AG04449 (cell line): Measurements from ENCODE around the gene LCN6.
A peak's percentile ranks its signal among the peaks of the same experiment; 100 is the strongest.
"Not testable (repeated sequence)": the region's sequence is repeated elsewhere in the genome, so short reads cannot be mapped to it uniquely, and the experiment has no call there.

Experiments used
- CTCF ChIA-PET: fragments of 350-600 bp; formaldehyde crosslinking; extraction: SDS; loops from one replicate; lab custom pipeline; 2021; ENCODE audit warnings: antibody characterized with exemption; lab: Yijun Ruan, JAX
- POLR2A ChIA-PET: fragments of 400-600, 350-600 bp; formaldehyde crosslinking; extraction: SDS; loops from one replicate; lab custom pipeline; 2020; ENCODE audit warnings: antibody characterized with exemption, inconsistent platforms; lab: Yijun Ruan, JAX
- DNase-seq: peaks from one replicate; pipeline ENCODE4 v3.0.0-alpha.2; 2010; ENCODE audit warnings: low read depth, low spot score
- H3K4me3 ChIP-seq: 2 replicates; pipeline ENCODE4 v1.5.1; 2011; ENCODE audit warnings: low read depth, mild to moderate bottlenecking, control low read depth, low read length
- TF ChIP-seq, protein P1 (sequence below): IDR thresholded peaks from one replicate; pipeline ENCODE4 v1.5.1; 2011; ENCODE audit warnings: mild to moderate bottlenecking, moderate library complexity, low read length, control low read depth, inconsistent platforms; ENCODE audit not compliant: insufficient read depth; ENCODE audit errors: missing control alignments

The LCN6 gene

GRCh38 chr9:136792321-136793085 is 44.2 kb upstream of the LCN6 start:
- TF ChIP-seq, protein P1, sequence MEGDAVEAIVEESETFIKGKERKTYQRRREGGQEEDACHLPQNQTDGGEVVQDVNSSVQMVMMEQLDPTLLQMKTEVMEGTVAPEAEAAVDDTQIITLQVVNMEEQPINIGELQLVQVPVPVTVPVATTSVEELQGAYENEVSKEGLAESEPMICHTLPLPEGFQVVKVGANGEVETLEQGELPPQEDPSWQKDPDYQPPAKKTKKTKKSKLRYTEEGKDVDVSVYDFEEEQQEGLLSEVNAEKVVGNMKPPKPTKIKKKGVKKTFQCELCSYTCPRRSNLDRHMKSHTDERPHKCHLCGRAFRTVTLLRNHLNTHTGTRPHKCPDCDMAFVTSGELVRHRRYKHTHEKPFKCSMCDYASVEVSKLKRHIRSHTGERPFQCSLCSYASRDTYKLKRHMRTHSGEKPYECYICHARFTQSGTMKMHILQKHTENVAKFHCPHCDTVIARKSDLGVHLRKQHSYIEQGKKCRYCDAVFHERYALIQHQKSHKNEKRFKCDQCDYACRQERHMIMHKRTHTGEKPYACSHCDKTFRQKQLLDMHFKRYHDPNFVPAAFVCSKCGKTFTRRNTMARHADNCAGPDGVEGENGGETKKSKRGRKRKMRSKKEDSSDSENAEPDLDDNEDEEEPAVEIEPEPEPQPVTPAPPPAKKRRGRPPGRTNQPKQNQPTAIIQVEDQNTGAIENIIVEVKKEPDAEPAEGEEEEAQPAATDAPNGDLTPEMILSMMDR = no peak
- CTCF ChIA-PET = interaction anchor here (0.9 to 4.5 kb wide), 14 partner anchors 8 to 243 kb away, joined by 3 to 69 read pairs (median 4); partner anchors contain the start of genes AJM1 and RABL6
- no peak for DNase-seq
- POLR2A ChIA-PET = no interaction called here
- peak overlapping the region; percentile 94 for H3K4me3 ChIP-seq

GRCh38 chr9:136791516-136792276 is 43.4 kb upstream of the LCN6 start:
- ChIA-PET CTCF (interaction anchor here (0.9 to 7.0 kb wide), 16 partner anchors 9 to 272 kb away, joined by 3 to 101 read pairs (median 4); partner anchors contain the start of genes AJM1 and RABL6), POLR2A (interaction anchor here (1.1 kb wide), 1 partner anchor 9 kb away, joined by 5 read pairs; no protein-coding TSS in a partner anchor)
- TF ChIP-seq, protein P1 = peak; percentile 65
- no peak for DNase-seq
- H3K4me3 ChIP-seq = peak overlapping the region; percentile 94

GRCh38 chr9:136790640-136791515 is 42.6 kb upstream of the LCN6 start, which contains the start of gene TMEM141:
Gene TMEM141 (plus strand): TSS chr9:136791344. CDS start chr9:136791371, 27 bp downstream.
- POLR2A ChIA-PET = interaction anchor here (0.6 to 1.1 kb wide), 2 partner anchors 9 to 63 kb away, joined by 3 to 5 read pairs; no protein-coding TSS in a partner anchor
- peak within 1 kb of the TSS; percentile 94 for H3K4me3 ChIP-seq
- TF ChIP-seq, protein P1 = no peak
- DNase-seq = peak; percentile 93
- CTCF ChIA-PET = interaction anchor here (0.6 to 7.0 kb wide), 11 partner anchors 9 to 275 kb away, joined by 3 to 101 read pairs (median 3); partner anchors contain the start of genes NPDC1 and RABL6

DNA sequence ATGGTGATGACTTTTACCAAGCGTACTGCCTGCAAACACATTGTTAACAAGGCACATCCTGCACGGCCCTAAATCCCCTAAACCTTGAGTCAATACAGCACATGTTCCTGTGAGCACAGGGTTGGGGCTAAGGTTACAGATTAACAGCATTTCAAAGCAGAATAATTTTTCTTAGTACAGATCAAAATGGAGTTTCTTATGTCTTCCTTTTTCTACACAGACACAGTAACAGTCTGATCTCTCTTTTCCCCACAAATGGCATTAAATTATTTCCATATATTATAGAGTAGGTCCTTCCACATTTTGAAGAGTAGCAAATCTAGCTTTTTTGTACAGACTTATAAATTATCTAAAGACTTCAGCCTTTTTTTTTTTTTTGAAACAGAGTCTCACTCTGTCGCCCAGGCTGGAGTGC is 41.2 kb upstream of the LCN6 start:
- CTCF ChIA-PET = interaction anchor here (0.7 to 7.0 kb wide), 5 partner anchors 12 to 282 kb away, joined by 3 to 101 read pairs (median 39); partner anchors contain the start of genes ABCA2, FUT7 and NPDC1
- DNase-seq = no peak
- TF ChIP-seq, protein P1 = no peak
- no peak overlapping the region for H3K4me3 ChIP-seq
- POLR2A ChIA-PET = no interaction called here

GRCh38 chr9:136788644-136789522 is 40.6 kb upstream of the LCN6 start:
- H3K4me3 ChIP-seq, DNase-seq, POLR2A ChIA-PET: not testable (repeated sequence)
- CTCF ChIA-PET = interaction anchor here (0.7 to 7.0 kb wide), 18 partner anchors 12 to 448 kb away, joined by 3 to 101 read pairs (median 6); partner anchors contain the start of genes ABCA2, C8G, FUT7 and NPDC1
